ENCODE measurements around the gene PLEKHG4.

- no peak for TF ChIP-seq POLR2AphosphoS5 (IDR thresholded peaks at IDR 0.05; ENCODE audit: low read depth, low read length)
- no peak for TF ChIP-seq POLR2A (IDR thresholded peaks at IDR 0.05; ENCODE audit: low read depth, low read length)
- TF ChIP-seq PAX5 (IDR thresholded peaks at IDR 0.05; ENCODE audit: insufficient read depth, low read length, severe bottlenecking): no peak
- no peak for TF ChIP-seq TAF1 (IDR thresholded peaks at IDR 0.05; ENCODE audit: low read depth, low read length)
- no peak for TF ChIP-seq SPI1 (IDR thresholded peaks at IDR 0.05; ENCODE audit: low read depth, low read length)
These were observed 31.2 kb downstream of the PLEKHG4 start for GRCh38 chr16:67310561-67310960.

Measured in GM12891 (cell line).